ENCODE data around the gene HMG20A.

DNA sequence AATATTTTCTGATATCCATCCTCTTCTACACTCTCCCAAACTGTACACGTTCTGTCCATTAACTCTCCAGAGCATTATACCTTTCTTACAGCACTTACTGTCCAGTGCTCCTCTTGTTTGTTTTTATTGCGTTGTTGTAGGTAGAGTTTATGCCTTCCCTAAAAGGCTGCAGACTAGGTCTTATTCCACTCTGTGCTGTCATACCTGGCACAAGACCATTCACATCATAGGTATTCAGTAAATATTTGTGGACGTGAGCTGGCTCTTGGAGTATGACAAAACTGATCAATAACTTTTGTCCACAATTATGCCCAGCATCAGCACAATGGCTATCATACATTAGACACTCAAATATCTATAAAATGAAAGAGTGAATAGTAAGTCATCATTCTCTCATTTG is 4.4 kb downstream of the HMG20A start:
- no peak for TF ChIP-seq YY1 (IDR thresholded peaks at IDR 0.05; ENCODE audit: low read depth, low read length)
- TF ChIP-seq, protein P1, sequence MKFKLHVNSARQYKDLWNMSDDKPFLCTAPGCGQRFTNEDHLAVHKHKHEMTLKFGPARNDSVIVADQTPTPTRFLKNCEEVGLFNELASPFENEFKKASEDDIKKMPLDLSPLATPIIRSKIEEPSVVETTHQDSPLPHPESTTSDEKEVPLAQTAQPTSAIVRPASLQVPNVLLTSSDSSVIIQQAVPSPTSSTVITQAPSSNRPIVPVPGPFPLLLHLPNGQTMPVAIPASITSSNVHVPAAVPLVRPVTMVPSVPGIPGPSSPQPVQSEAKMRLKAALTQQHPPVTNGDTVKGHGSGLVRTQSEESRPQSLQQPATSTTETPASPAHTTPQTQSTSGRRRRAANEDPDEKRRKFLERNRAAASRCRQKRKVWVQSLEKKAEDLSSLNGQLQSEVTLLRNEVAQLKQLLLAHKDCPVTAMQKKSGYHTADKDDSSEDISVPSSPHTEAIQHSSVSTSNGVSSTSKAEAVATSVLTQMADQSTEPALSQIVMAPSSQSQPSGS (IDR thresholded peaks at IDR 0.05; ENCODE audit: low read length) = no peak
- no peak for TF ChIP-seq JUND (IDR thresholded peaks at IDR 0.05; ENCODE audit: low read depth, low read length)
- TF ChIP-seq, protein P2, sequence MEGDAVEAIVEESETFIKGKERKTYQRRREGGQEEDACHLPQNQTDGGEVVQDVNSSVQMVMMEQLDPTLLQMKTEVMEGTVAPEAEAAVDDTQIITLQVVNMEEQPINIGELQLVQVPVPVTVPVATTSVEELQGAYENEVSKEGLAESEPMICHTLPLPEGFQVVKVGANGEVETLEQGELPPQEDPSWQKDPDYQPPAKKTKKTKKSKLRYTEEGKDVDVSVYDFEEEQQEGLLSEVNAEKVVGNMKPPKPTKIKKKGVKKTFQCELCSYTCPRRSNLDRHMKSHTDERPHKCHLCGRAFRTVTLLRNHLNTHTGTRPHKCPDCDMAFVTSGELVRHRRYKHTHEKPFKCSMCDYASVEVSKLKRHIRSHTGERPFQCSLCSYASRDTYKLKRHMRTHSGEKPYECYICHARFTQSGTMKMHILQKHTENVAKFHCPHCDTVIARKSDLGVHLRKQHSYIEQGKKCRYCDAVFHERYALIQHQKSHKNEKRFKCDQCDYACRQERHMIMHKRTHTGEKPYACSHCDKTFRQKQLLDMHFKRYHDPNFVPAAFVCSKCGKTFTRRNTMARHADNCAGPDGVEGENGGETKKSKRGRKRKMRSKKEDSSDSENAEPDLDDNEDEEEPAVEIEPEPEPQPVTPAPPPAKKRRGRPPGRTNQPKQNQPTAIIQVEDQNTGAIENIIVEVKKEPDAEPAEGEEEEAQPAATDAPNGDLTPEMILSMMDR (IDR thresholded peaks at IDR 0.05 in 2 of 3, conservative IDR thresholded peaks at IDR 0.05 in 1 of 3; ENCODE audit: control insufficient read depth in 2 of 3, extremely low read depth in 1 of 3, insufficient read depth in 1 of 3, low read depth in 3 of 3, low read length in 3 of 3) = no peak
- TF ChIP-seq EZH2 (IDR thresholded peaks at IDR 0.05; ENCODE audit: borderline replicate concordance, control insufficient read depth, low read depth, low read length) = no peak
- TF ChIP-seq POLR2AphosphoS5 (IDR thresholded peaks at IDR 0.05; ENCODE audit: low read length) = no peak
- no peak for TF ChIP-seq BHLHE40 (IDR thresholded peaks at IDR 0.05; ENCODE audit: borderline replicate concordance in 1 of 2, low read depth in 2 of 2, low read length in 1 of 2)
- no peak for TF ChIP-seq NFXL1 (IDR thresholded peaks at IDR 0.05; ENCODE audit: borderline replicate concordance)
- TF ChIP-seq, protein P3, sequence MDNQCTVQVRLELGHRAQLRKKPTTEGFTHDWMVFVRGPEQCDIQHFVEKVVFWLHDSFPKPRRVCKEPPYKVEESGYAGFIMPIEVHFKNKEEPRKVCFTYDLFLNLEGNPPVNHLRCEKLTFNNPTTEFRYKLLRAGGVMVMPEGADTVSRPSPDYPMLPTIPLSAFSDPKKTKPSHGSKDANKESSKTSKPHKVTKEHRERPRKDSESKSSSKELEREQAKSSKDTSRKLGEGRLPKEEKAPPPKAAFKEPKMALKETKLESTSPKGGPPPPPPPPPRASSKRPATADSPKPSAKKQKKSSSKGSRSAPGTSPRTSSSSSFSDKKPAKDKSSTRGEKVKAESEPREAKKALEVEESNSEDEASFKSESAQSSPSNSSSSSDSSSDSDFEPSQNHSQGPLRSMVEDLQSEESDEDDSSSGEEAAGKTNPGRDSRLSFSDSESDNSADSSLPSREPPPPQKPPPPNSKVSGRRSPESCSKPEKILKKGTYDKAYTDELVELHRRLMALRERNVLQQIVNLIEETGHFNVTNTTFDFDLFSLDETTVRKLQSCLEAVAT (IDR thresholded peaks at IDR 0.05) = no peak
- TF ChIP-seq RAD21 (IDR thresholded peaks at IDR 0.05; ENCODE audit: insufficient read depth, low read depth, low read length) = no peak
- no peak for TF ChIP-seq NBN (IDR thresholded peaks at IDR 0.05)
- TF ChIP-seq, protein P4, sequence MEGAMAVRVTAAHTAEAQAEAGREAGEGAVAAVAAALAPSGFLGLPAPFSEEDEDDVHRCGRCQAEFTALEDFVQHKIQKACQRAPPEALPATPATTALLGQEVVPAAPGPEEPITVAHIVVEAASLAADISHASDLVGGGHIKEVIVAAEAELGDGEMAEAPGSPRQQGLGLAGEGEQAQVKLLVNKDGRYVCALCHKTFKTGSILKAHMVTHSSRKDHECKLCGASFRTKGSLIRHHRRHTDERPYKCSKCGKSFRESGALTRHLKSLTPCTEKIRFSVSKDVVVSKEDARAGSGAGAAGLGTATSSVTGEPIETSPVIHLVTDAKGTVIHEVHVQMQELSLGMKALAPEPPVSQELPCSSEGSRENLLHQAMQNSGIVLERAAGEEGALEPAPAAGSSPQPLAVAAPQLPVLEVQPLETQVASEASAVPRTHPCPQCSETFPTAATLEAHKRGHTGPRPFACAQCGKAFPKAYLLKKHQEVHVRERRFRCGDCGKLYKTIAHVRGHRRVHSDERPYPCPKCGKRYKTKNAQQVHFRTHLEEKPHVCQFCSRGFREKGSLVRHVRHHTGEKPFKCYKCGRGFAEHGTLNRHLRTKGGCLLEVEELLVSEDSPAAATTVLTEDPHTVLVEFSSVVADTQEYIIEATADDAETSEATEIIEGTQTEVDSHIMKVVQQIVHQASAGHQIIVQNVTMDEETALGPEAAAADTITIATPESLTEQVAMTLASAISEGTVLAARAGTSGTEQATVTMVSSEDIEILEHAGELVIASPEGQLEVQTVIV (IDR thresholded peaks at IDR 0.05; ENCODE audit: borderline replicate concordance, partially characterized antibody) = no peak
- TF ChIP-seq POLR2A (IDR thresholded peaks at IDR 0.05; ENCODE audit: low read depth, low read length) = no peak
